Gastrocnemius medialis (tissue), 4 donors: ENCODE results near the gene LMCD1.

Experiments
- POLR2A ChIP-seq, 2 donors: fragments of 450-650 bp; IDR thresholded peaks; one replicate each; pipeline ENCODE4 v1.6.1; 2017; ENCODE audit warnings: antibody characterized with exemption in 2 of 2, mild to moderate bottlenecking in 2 of 2, moderate library complexity in 2 of 2
- TF ChIP-seq, protein P1 (sequence below), 5 experiments: fragments of 450-650 bp in 3 of 5; fragments of 200-600 bp in 2 of 5; sonication (generic) in 2 of 5; IDR thresholded peaks in 4 of 5; conservative IDR thresholded peaks in 1 of 5; 1 replicate in 4 of 5; 2 replicates in 1 of 5; pipeline ENCODE4 v1.5.1; 2016 to 2019; ENCODE audit warnings: antibody characterized with exemption in 5 of 5, mild to moderate bottlenecking in 3 of 5, moderate library complexity in 3 of 5

DNA sequence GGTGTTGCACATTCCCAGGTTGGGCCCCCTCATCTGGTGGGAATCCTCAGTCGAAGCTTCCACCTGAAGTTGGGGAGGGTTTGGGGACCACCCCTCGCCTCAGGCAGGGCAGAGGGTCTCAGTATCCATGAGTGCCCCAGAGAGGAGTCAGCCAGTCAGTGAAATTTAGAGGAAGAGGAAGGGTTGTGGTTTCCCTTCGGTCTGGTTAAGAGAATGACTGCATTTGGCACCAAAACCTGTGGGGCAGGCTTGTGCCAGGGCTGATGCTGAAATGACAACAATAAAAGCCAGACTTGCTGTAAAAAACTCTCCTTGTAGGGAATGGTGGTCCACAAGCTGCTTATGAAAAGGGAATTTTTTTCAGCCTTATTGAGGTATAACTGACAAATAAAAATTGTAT, 22.6 kb downstream of the LMCD1 start:
- TF ChIP-seq POLR2A (IDR thresholded peaks at IDR 0.05), result no peak
- TF ChIP-seq, protein P1, sequence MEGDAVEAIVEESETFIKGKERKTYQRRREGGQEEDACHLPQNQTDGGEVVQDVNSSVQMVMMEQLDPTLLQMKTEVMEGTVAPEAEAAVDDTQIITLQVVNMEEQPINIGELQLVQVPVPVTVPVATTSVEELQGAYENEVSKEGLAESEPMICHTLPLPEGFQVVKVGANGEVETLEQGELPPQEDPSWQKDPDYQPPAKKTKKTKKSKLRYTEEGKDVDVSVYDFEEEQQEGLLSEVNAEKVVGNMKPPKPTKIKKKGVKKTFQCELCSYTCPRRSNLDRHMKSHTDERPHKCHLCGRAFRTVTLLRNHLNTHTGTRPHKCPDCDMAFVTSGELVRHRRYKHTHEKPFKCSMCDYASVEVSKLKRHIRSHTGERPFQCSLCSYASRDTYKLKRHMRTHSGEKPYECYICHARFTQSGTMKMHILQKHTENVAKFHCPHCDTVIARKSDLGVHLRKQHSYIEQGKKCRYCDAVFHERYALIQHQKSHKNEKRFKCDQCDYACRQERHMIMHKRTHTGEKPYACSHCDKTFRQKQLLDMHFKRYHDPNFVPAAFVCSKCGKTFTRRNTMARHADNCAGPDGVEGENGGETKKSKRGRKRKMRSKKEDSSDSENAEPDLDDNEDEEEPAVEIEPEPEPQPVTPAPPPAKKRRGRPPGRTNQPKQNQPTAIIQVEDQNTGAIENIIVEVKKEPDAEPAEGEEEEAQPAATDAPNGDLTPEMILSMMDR (IDR thresholded peaks at IDR 0.05 in 4 of 5, conservative IDR thresholded peaks at IDR 0.05 in 1 of 5), result no peak
